ENCODE measurements around the gene RNU1-3. TPM values are rescaled to one million over a fixed set of nuclear protein-coding genes. Genes with fewer than 3 reads are reported as not detected.
A peak's percentile ranks its signal among the peaks of the same experiment; 100 is the strongest.
"Not testable (repeated sequence)": the region's sequence is repeated elsewhere in the genome, so short reads cannot be mapped to it uniquely, and the experiment has no call there.

RNU1-3 gene
- total RNA-seq, 1 donor from 2014 or later, result 1,356 TPM

GRCh38 chr1:16677552-16678431, 11.0 kb upstream of the RNU1-3 start:
- Histone ChIP-seq H3K4me3 (ENCODE audit: insufficient read depth, low read depth, low read length) (no peak overlapping the region), H2AFZ (ENCODE audit: low read depth, low read length) (no peak overlapping the region), H3K4me2 (ENCODE audit: low read length) (no peak overlapping the region), H3K27ac (ENCODE audit: low read depth, low read length) (no peak overlapping the region), H3K4me1 (ENCODE audit: insufficient read depth, low read length) (no peaks in the 10 kb centered on the region), H3K79me2 (ENCODE audit: insufficient read depth, low read length) (no peaks in the 10 kb centered on the region), H4K20me1 (ENCODE audit: insufficient read depth, low read length) (no peaks in the 10 kb centered on the region), H3K27me3 (ENCODE audit: insufficient read depth, low read length) (no peaks in the 10 kb centered on the region), H3K36me3 (ENCODE audit: insufficient read depth, low read length) (no peaks in the 10 kb centered on the region), H3K9ac (ENCODE audit: low read length) (no peak overlapping the region), H3K9me3 (ENCODE audit: insufficient read depth, low read depth, low read length) (no peaks in the 10 kb centered on the region)
- peak; percentile 22 for DNase-seq (ENCODE audit: low read depth)
- peaks cover 15% of the 10 kb centered on the region for H3K27me3 Mint-ChIP-seq (ENCODE audit: low read depth, unreplicated experiment)
- no peak overlapping the region for H3K4me3 Mint-ChIP-seq (ENCODE audit: unreplicated experiment)
- H3K27ac Mint-ChIP-seq (ENCODE audit: unreplicated experiment), result peak overlapping the region; percentile 73
- H3K9me3 Mint-ChIP-seq (ENCODE audit: unreplicated experiment), result no peaks in the 10 kb centered on the region
- no peaks in the 10 kb centered on the region for H3K4me1 Mint-ChIP-seq (ENCODE audit: low read depth, unreplicated experiment)
- TF ChIP-seq CTCF (IDR thresholded peaks at IDR 0.05; ENCODE audit: insufficient read depth, low read depth, low read length), result no peak
- no peak for TF ChIP-seq EZH2 (IDR thresholded peaks at IDR 0.05; ENCODE audit: insufficient read depth, low read length)
- FAIRE-seq, result no peak
- H3K36me3 Mint-ChIP-seq (ENCODE audit: low read depth, unreplicated experiment), result no peaks in the 10 kb centered on the region

- not testable (repeated sequence) for H3K36me3 ChIP-seq (ENCODE audit: insufficient read depth, low read length); H3K4me3 ChIP-seq (ENCODE audit: insufficient read depth, low read depth, low read length); H3K27me3 ChIP-seq (ENCODE audit: insufficient read depth, low read length); H3K27ac ChIP-seq (ENCODE audit: low read depth, low read length); H3K4me2 ChIP-seq (ENCODE audit: low read length); H3K9ac ChIP-seq (ENCODE audit: low read length); H3K9me3 Mint-ChIP-seq (ENCODE audit: unreplicated experiment); H4K20me1 ChIP-seq (ENCODE audit: insufficient read depth, low read length); H3K4me3 Mint-ChIP-seq (ENCODE audit: unreplicated experiment); H3K36me3 Mint-ChIP-seq (ENCODE audit: low read depth, unreplicated experiment); H3K9me3 ChIP-seq (ENCODE audit: insufficient read depth, low read depth, low read length); FAIRE-seq; H3K79me2 ChIP-seq (ENCODE audit: insufficient read depth, low read length); H3K4me1 Mint-ChIP-seq (ENCODE audit: low read depth, unreplicated experiment); H2AFZ ChIP-seq (ENCODE audit: low read depth, low read length); H3K27ac Mint-ChIP-seq (ENCODE audit: unreplicated experiment); DNase-seq (ENCODE audit: low read depth); H3K4me1 ChIP-seq (ENCODE audit: insufficient read depth, low read length)
- H3K27me3 Mint-ChIP-seq (ENCODE audit: low read depth, unreplicated experiment), result peaks cover 14% of the 10 kb centered on the region
Measured at GRCh38 chr1:16676661-16677523, 10.1 kb upstream of the RNU1-3 start.

GRCh38 chr1:16675118-16675510, 8.4 kb upstream of the RNU1-3 start:
- not testable (repeated sequence) for H3K9me3 Mint-ChIP-seq (ENCODE audit: unreplicated experiment)

GRCh38 chr1:16673976-16674375, 7.2 kb upstream of the RNU1-3 start:
- H3K4me1 Mint-ChIP-seq (ENCODE audit: low read depth, unreplicated experiment); H3K27me3 Mint-ChIP-seq (ENCODE audit: low read depth, unreplicated experiment); DNase-seq (ENCODE audit: low read depth); H3K27ac Mint-ChIP-seq (ENCODE audit: unreplicated experiment); H3K4me3 ChIP-seq (ENCODE audit: insufficient read depth, low read depth, low read length); H3K4me3 Mint-ChIP-seq (ENCODE audit: unreplicated experiment); H3K9ac ChIP-seq (ENCODE audit: low read length); H3K9me3 Mint-ChIP-seq (ENCODE audit: unreplicated experiment); H3K4me2 ChIP-seq (ENCODE audit: low read length); H3K27ac ChIP-seq (ENCODE audit: low read depth, low read length); H3K36me3 ChIP-seq (ENCODE audit: insufficient read depth, low read length); H3K36me3 Mint-ChIP-seq (ENCODE audit: low read depth, unreplicated experiment); H3K4me1 ChIP-seq (ENCODE audit: insufficient read depth, low read length); H3K9me3 ChIP-seq (ENCODE audit: insufficient read depth, low read depth, low read length); H3K79me2 ChIP-seq (ENCODE audit: insufficient read depth, low read length); H2AFZ ChIP-seq (ENCODE audit: low read depth, low read length); H3K27me3 ChIP-seq (ENCODE audit: insufficient read depth, low read length); FAIRE-seq; H4K20me1 ChIP-seq (ENCODE audit: insufficient read depth, low read length): not testable (repeated sequence)

More at GRCh38 chr1:16675118-16675510, 8.4 kb upstream of the RNU1-3 start:
- H3K27ac Mint-ChIP-seq (ENCODE audit: unreplicated experiment); H3K27ac ChIP-seq (ENCODE audit: low read depth, low read length); H4K20me1 ChIP-seq (ENCODE audit: insufficient read depth, low read length); H3K27me3 Mint-ChIP-seq (ENCODE audit: low read depth, unreplicated experiment); H3K4me1 ChIP-seq (ENCODE audit: insufficient read depth, low read length); DNase-seq (ENCODE audit: low read depth); H3K9me3 ChIP-seq (ENCODE audit: insufficient read depth, low read depth, low read length); H3K4me3 Mint-ChIP-seq (ENCODE audit: unreplicated experiment); H3K79me2 ChIP-seq (ENCODE audit: insufficient read depth, low read length); H2AFZ ChIP-seq (ENCODE audit: low read depth, low read length); H3K9ac ChIP-seq (ENCODE audit: low read length); H3K36me3 ChIP-seq (ENCODE audit: insufficient read depth, low read length); H3K4me3 ChIP-seq (ENCODE audit: insufficient read depth, low read depth, low read length); H3K4me2 ChIP-seq (ENCODE audit: low read length); H3K27me3 ChIP-seq (ENCODE audit: insufficient read depth, low read length); H3K4me1 Mint-ChIP-seq (ENCODE audit: low read depth, unreplicated experiment); FAIRE-seq; H3K36me3 Mint-ChIP-seq (ENCODE audit: low read depth, unreplicated experiment): not testable (repeated sequence)

GRCh38 chr1:16665836-16666235, 912 bp downstream of the RNU1-3 start:
- H3K36me3 ChIP-seq (ENCODE audit: insufficient read depth, low read length); H3K9ac ChIP-seq (ENCODE audit: low read length); DNase-seq (ENCODE audit: low read depth); H3K27me3 ChIP-seq (ENCODE audit: insufficient read depth, low read length); H4K20me1 ChIP-seq (ENCODE audit: insufficient read depth, low read length); H3K4me2 ChIP-seq (ENCODE audit: low read length); H3K79me2 ChIP-seq (ENCODE audit: insufficient read depth, low read length); H3K4me1 Mint-ChIP-seq (ENCODE audit: low read depth, unreplicated experiment); H3K4me3 ChIP-seq (ENCODE audit: insufficient read depth, low read depth, low read length); H3K27ac Mint-ChIP-seq (ENCODE audit: unreplicated experiment); H3K9me3 Mint-ChIP-seq (ENCODE audit: unreplicated experiment); FAIRE-seq; H2AFZ ChIP-seq (ENCODE audit: low read depth, low read length); H3K4me1 ChIP-seq (ENCODE audit: insufficient read depth, low read length); H3K27me3 Mint-ChIP-seq (ENCODE audit: low read depth, unreplicated experiment); H3K36me3 Mint-ChIP-seq (ENCODE audit: low read depth, unreplicated experiment); H3K27ac ChIP-seq (ENCODE audit: low read depth, low read length); H3K9me3 ChIP-seq (ENCODE audit: insufficient read depth, low read depth, low read length); H3K4me3 Mint-ChIP-seq (ENCODE audit: unreplicated experiment): not testable (repeated sequence)
